ENCODE data around the gene APMAP.

Gene APMAP

GRCh38 chr20:24986436-24987015 lies 6.0 kb downstream of the APMAP start:
- no peak for DNase-seq

GRCh38 chr20:24985802-24986201 lies 6.7 kb downstream of the APMAP start:
- no peak for DNase-seq

- no peak for DNase-seq
These were observed 7.5 kb downstream of the APMAP start for GRCh38 chr20:24984961-24985640.

GRCh38 chr20:24983896-24984295 lies 8.7 kb downstream of the APMAP start:
- DNase-seq, result no peak

- no peak for DNase-seq
These were observed 10.8 kb downstream of the APMAP start for GRCh38 chr20:24981790-24982189.

- DNase-seq, result no peak
These were observed 11.3 kb downstream of the APMAP start for GRCh38 chr20:24981282-24981681.

- no peak for DNase-seq
These were observed 12.1 kb downstream of the APMAP start for GRCh38 chr20:24980291-24981053.

GRCh38 chr20:24979036-24979960 lies 13.3 kb downstream of the APMAP start:
- DNase-seq, result no peak

- no peak for DNase-seq
These were observed 14.0 kb downstream of the APMAP start for GRCh38 chr20:24978513-24978912.

- DNase-seq, result no peak
These were observed 14.8 kb downstream of the APMAP start for GRCh38 chr20:24977797-24978196.

- no peak for DNase-seq
These were observed 15.2 kb downstream of the APMAP start for GRCh38 chr20:24977336-24977735.

- no peak for DNase-seq
These were observed 20.2 kb downstream of the APMAP start for GRCh38 chr20:24972341-24972740.

GRCh38 chr20:24971376-24972101 lies 21.0 kb downstream of the APMAP start:
- DNase-seq, result no peak

- DNase-seq, result no peak
These were observed 21.8 kb downstream of the APMAP start for GRCh38 chr20:24970754-24971153.

- DNase-seq, result no peak
These were observed 22.5 kb downstream of the APMAP start for GRCh38 chr20:24970030-24970553.

- no peak for DNase-seq
These were observed 23.1 kb downstream of the APMAP start for GRCh38 chr20:24969186-24970029.

- no peak for DNase-seq
These were observed 24.2 kb downstream of the APMAP start for GRCh38 chr20:24968278-24968800.

GRCh38 chr20:24966317-24967012 lies 26.1 kb downstream of the APMAP start:
- no peak for DNase-seq

GRCh38 chr20:24965065-24965919 lies 27.3 kb downstream of the APMAP start:
- no peak for DNase-seq

All from eye (tissue), 1 donor.